Measurements from ENCODE around the gene C6orf132.

C6orf132 gene

DNA sequence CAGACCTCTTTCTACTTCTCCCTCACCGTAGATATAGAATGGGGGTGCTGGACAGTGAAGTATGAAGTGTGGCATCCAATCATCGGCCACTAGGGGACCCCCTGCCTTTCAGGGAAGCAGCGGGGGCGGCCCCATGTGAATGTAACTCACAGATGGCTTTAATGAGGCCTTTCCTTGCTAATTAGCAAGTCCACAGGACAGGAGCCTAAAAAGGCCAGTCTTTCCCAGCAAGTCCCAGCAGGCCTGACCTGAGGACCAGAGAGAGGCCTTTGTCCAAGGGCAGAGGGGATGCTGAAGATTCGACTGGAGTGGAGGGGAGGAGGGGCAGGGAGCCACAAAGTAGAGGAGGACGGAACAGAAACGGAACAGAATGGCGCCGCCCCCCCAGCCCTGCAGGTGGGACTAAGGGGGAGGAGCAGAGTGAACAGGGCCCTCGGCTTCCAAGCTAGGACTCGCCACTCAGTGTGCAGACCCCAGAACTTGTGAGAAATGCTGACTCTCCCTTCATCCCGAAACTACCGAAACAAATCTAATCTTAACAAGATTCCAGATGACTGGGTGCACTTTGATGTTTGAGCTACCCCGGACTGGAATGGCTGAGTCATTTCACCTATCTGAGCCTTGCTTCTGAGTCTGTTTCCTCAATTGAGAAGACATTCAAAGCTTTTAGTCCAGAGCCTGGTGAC, 5.8 kb downstream of the C6orf132 start (continued):
- TF ChIP-seq ZNF133 (tag by site-specific recombination; IDR thresholded peaks at IDR 0.05) (no peak), GLIS2 (tag by site-specific recombination; IDR thresholded peaks at IDR 0.05) (peak; percentile 78), ZNF530 (tag by site-specific recombination; IDR thresholded peaks at IDR 0.05; ENCODE audit: low read depth) (no peak), ZNF311 (tag by site-specific recombination; IDR thresholded peaks at IDR 0.05; ENCODE audit: borderline replicate concordance) (no peak), ZNF140 (tag by site-specific recombination; IDR thresholded peaks at IDR 0.05) (no peak), KLF16 (tag by site-specific recombination; IDR thresholded peaks at IDR 0.05) (peak; percentile 50; the same call in 1 of the 2 replicates), ZNF266 (tag by site-specific recombination; IDR thresholded peaks at IDR 0.05; ENCODE audit: low read depth) (no peak), ZNF221 (tag by site-specific recombination; IDR thresholded peaks at IDR 0.05; ENCODE audit: borderline replicate concordance) (no peak), KLF1 (tag by site-specific recombination; IDR thresholded peaks at IDR 0.05) (no peak), GLI2 (tag by site-specific recombination; IDR thresholded peaks at IDR 0.05; ENCODE audit: borderline replicate concordance, low read depth) (no peak), ZNF621 (tag by site-specific recombination; IDR thresholded peaks at IDR 0.05) (no peak), ZNF302 (tag by site-specific recombination; IDR thresholded peaks at IDR 0.05; ENCODE audit: low read depth) (no peak), ZNF785 (tag by site-specific recombination; IDR thresholded peaks at IDR 0.05) (no peak), ZNF2 (tag by site-specific recombination; IDR thresholded peaks at IDR 0.05) (no peak), ZNF701 (tag by site-specific recombination; IDR thresholded peaks at IDR 0.05) (no peak), ZNF184 (tag by site-specific recombination; IDR thresholded peaks at IDR 0.05) (no peak), ZNF10 (tag by site-specific recombination; IDR thresholded peaks at IDR 0.05) (0 out of 2 replicates have a peak, but pooled peaks have one; percentile 22), ZNF664 (tag by site-specific recombination; IDR thresholded peaks at IDR 0.05) (no peak), ZNF747 (tag by site-specific recombination; IDR thresholded peaks at IDR 0.05) (no peak)
- TF ChIP-seq, protein P1, sequence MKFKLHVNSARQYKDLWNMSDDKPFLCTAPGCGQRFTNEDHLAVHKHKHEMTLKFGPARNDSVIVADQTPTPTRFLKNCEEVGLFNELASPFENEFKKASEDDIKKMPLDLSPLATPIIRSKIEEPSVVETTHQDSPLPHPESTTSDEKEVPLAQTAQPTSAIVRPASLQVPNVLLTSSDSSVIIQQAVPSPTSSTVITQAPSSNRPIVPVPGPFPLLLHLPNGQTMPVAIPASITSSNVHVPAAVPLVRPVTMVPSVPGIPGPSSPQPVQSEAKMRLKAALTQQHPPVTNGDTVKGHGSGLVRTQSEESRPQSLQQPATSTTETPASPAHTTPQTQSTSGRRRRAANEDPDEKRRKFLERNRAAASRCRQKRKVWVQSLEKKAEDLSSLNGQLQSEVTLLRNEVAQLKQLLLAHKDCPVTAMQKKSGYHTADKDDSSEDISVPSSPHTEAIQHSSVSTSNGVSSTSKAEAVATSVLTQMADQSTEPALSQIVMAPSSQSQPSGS (tag by site-specific recombination; IDR thresholded peaks at IDR 0.05; ENCODE audit: low read depth): no peak
- TF ChIP-seq, protein P2, sequence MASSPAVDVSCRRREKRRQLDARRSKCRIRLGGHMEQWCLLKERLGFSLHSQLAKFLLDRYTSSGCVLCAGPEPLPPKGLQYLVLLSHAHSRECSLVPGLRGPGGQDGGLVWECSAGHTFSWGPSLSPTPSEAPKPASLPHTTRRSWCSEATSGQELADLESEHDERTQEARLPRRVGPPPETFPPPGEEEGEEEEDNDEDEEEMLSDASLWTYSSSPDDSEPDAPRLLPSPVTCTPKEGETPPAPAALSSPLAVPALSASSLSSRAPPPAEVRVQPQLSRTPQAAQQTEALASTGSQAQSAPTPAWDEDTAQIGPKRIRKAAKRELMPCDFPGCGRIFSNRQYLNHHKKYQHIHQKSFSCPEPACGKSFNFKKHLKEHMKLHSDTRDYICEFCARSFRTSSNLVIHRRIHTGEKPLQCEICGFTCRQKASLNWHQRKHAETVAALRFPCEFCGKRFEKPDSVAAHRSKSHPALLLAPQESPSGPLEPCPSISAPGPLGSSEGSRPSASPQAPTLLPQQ (tag by site-specific recombination; IDR thresholded peaks at IDR 0.05): no peak
- TF ChIP-seq, protein P3, sequence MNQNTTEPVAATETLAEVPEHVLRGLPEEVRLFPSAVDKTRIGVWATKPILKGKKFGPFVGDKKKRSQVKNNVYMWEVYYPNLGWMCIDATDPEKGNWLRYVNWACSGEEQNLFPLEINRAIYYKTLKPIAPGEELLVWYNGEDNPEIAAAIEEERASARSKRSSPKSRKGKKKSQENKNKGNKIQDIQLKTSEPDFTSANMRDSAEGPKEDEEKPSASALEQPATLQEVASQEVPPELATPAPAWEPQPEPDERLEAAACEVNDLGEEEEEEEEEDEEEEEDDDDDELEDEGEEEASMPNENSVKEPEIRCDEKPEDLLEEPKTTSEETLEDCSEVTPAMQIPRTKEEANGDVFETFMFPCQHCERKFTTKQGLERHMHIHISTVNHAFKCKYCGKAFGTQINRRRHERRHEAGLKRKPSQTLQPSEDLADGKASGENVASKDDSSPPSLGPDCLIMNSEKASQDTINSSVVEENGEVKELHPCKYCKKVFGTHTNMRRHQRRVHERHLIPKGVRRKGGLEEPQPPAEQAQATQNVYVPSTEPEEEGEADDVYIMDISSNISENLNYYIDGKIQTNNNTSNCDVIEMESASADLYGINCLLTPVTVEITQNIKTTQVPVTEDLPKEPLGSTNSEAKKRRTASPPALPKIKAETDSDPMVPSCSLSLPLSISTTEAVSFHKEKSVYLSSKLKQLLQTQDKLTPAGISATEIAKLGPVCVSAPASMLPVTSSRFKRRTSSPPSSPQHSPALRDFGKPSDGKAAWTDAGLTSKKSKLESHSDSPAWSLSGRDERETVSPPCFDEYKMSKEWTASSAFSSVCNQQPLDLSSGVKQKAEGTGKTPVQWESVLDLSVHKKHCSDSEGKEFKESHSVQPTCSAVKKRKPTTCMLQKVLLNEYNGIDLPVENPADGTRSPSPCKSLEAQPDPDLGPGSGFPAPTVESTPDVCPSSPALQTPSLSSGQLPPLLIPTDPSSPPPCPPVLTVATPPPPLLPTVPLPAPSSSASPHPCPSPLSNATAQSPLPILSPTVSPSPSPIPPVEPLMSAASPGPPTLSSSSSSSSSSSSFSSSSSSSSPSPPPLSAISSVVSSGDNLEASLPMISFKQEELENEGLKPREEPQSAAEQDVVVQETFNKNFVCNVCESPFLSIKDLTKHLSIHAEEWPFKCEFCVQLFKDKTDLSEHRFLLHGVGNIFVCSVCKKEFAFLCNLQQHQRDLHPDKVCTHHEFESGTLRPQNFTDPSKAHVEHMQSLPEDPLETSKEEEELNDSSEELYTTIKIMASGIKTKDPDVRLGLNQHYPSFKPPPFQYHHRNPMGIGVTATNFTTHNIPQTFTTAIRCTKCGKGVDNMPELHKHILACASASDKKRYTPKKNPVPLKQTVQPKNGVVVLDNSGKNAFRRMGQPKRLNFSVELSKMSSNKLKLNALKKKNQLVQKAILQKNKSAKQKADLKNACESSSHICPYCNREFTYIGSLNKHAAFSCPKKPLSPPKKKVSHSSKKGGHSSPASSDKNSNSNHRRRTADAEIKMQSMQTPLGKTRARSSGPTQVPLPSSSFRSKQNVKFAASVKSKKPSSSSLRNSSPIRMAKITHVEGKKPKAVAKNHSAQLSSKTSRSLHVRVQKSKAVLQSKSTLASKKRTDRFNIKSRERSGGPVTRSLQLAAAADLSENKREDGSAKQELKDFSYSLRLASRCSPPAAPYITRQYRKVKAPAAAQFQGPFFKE (tag by site-specific recombination; IDR thresholded peaks at IDR 0.05; ENCODE audit: borderline replicate concordance): no peak
- TF ChIP-seq, protein P4, sequence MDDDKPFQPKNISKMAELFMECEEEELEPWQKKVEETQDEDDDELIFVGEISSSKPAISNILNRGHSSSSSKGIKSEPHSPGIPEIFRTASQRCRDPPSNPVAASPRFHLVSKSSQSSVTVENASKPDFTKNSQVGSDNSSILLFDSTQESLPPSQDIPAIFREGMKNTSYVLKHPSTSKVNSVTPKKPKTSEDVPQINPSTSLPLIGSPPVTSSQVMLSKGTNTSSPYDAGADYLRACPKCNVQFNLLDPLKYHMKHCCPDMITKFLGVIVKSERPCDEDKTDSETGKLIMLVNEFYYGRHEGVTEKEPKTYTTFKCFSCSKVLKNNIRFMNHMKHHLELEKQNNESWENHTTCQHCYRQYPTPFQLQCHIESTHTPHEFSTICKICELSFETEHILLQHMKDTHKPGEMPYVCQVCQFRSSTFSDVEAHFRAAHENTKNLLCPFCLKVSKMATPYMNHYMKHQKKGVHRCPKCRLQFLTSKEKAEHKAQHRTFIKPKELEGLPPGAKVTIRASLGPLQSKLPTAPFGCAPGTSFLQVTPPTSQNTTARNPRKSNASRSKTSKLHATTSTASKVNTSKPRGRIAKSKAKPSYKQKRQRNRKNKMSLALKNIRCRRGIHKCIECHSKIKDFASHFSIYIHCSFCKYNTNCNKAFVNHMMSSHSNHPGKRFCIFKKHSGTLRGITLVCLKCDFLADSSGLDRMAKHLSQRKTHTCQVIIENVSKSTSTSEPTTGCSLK (tag by site-specific recombination; IDR thresholded peaks at IDR 0.05): no peak
- TF ChIP-seq, protein P5, sequence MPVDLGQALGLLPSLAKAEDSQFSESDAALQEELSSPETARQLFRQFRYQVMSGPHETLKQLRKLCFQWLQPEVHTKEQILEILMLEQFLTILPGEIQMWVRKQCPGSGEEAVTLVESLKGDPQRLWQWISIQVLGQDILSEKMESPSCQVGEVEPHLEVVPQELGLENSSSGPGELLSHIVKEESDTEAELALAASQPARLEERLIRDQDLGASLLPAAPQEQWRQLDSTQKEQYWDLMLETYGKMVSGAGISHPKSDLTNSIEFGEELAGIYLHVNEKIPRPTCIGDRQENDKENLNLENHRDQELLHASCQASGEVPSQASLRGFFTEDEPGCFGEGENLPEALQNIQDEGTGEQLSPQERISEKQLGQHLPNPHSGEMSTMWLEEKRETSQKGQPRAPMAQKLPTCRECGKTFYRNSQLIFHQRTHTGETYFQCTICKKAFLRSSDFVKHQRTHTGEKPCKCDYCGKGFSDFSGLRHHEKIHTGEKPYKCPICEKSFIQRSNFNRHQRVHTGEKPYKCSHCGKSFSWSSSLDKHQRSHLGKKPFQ (tag by site-specific recombination; IDR thresholded peaks at IDR 0.05): peak; percentile 67; the same call in 1 of the 2 replicates
- TF ChIP-seq, protein P6, sequence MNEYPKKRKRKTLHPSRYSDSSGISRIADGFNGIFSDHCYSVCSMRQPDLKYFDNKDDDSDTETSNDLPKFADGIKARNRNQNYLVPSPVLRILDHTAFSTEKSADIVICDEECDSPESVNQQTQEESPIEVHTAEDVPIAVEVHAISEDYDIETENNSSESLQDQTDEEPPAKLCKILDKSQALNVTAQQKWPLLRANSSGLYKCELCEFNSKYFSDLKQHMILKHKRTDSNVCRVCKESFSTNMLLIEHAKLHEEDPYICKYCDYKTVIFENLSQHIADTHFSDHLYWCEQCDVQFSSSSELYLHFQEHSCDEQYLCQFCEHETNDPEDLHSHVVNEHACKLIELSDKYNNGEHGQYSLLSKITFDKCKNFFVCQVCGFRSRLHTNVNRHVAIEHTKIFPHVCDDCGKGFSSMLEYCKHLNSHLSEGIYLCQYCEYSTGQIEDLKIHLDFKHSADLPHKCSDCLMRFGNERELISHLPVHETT (tag by site-specific recombination; IDR thresholded peaks at IDR 0.05): peak; percentile 48; the same call in 1 of the 2 replicates
